LHCN-M2 (cell line): Measurements from ENCODE around the gene ZNF563. TPM values are rescaled to one million over a fixed set of nuclear protein-coding genes. Genes with fewer than 3 reads are reported as not detected.
A peak's percentile ranks its signal among the peaks of the same experiment; 100 is the strongest.
"Not testable (repeated sequence)": the region's sequence is repeated elsewhere in the genome, so short reads cannot be mapped to it uniquely, and the experiment has no call there.

ENCODE experiments used
- DNase-seq: peaks from one replicate; pipeline ENCODE4 v3.0.0-alpha.2; 2012; ENCODE audit warnings: low read depth
- polyA plus RNA-seq: library from polyadenylated mRNA; unstranded; fragments of >200 nt; gene quantifications from one replicate; pipeline ENCODE4 v1.2.1, GENCODE V29; 2012; ENCODE audit warnings: missing spikeins
- total RNA-seq: library from RNA; depleted of rRNA; stranded (reverse); fragments of >200 nt; gene quantifications from 2 replicates; pipeline ENCODE4 v1.2.3, GENCODE V29; 2014; rRNA removed

The ZNF563 gene
- 4.8 and 6.4 TPM in 2 replicates for total RNA-seq
- polyA plus RNA-seq: 2.0 TPM

GRCh38 chr19:12333162-12334159, at the start of gene ZNF563:
TSS of gene ZNF563 (minus strand) at chr19:12333633. CDS start at chr19:12333482, 151 bp downstream.
- DNase-seq: peak; percentile 93

GRCh38 chr19:12380444-12380737, 47.0 kb upstream of the ZNF563 start:
- no peak for DNase-seq

DNA sequence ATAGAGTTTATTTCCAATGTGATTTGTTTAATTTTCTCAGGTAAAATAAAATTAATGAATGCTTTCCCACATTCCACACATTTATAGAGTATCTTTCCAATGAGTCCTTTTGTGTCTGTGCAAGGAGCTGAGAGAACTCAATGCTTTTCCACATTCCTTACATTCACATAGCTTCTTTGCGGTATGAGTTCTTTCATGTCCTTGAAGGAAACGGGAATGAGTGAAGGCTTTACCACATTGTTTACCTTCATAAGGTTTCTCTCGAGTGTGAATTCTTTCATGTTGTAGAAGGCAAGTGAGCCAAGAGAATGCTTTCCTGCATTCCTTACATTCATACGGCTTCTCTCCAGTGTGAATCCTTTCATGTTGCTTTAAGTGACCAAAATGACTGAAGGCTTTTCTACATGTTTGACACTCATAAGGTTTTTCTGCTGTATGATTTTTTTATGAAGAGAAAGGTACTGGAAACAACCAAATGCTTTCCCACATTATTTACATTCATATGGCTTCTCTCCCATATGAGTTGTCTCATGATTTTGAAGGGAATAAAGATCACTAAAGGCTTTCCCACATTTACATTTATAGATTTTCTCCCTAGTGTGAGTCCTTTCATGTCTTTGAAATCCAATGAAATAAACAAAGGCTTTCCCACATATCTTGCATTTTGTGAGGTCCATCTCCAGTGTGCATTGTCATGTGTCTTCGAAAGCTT, 46.5 kb upstream of the ZNF563 start:
- DNase-seq: no peak

DNA sequence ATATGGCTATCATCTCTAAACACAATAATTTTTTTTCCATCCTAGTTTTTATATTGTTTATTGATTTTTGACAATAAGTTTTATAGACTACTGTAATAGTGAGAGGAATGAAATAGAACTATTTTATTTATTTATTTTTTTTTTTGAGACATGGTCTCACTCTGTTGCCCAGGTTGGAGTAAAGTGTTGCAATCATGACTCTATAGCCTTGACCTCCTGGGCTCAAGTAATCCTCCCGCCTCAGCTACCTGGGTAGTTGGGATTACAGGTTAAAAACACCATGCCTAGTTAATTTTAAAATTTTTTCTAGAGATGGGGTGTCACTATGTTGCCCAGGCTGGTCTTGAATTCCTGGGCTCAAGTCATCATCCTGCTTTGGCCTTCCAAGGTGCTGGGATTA, 40.6 kb upstream of the ZNF563 start:
- DNase-seq: no peak

- DNase-seq: peak; percentile 98
Observed at GRCh38 chr19:12365236-12366162, 32.1 kb upstream of the ZNF563 start, which contains the start of gene ZNF442. TSS of gene ZNF442 (minus strand) at chr19:12365683. CDS start at chr19:12363631, 2,052 bp downstream.

DNA sequence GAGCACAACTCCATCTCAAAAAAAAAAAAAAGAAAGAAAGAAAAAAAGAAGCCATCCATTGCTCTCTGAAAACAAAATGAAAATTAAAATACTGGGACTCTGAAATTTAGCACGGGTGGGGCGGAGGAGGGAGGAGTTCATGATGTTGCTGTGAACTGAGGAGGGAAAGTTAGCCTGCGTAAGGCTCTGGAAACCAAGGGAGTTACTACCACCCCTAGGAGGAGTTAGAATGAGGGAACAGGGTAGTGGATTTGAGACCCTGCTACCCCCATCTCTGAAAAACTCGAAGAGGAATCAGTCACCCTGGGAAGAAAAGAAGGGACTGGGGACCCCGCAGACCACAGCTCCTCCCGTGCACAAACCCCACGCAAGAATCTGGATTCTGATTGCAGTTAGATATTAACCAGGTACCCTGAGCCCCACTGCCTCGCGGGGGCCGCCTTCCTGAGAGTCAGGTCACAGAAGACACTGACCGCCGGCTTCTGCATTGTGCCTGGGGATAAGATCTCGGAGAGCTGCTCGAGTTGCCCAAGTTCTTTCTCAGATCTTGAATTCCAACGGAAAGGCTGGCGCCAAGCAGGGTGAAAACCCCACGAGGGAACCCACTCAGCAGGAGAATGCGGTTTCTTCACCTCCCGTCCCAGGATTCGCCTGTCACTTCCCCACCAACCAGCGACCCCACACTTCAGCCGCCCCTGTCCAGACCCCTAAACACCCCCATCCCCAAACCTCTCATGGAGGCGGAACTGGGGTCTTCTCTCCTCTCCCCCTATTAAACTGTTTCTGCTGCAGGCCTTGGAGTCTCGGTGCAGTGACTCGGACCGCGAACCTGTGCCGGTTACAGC, 31.2 kb upstream of the ZNF563 start:
- DNase-seq: peak; percentile 25

DNA sequence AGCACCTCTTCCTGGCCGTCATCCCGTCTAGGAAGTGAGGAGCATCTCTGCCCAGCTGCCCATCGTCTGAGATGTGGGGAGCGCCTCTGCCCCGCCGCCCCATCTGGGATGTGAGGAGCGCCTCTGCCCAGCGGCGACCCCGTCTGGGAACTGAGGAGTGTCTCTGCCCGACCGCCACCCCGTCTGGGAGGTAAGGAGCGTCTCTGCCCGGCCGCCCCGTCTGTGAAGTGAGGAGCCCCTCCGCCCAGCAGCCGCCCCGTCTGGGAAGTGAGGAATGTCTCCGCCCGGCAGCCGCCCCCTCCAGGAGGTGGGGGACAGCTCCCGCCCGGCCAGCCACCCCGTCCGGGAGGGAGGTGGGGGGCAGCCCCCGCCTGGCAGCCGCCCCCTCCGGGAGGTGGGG, 28.8 kb upstream of the ZNF563 start:
- not testable (repeated sequence) for DNase-seq

- DNase-seq: no peak
Observed at GRCh38 chr19:12353375-12353774, 19.9 kb upstream of the ZNF563 start.

GRCh38 chr19:12350890-12351197, 17.4 kb upstream of the ZNF563 start:
- DNase-seq: no peak

DNA sequence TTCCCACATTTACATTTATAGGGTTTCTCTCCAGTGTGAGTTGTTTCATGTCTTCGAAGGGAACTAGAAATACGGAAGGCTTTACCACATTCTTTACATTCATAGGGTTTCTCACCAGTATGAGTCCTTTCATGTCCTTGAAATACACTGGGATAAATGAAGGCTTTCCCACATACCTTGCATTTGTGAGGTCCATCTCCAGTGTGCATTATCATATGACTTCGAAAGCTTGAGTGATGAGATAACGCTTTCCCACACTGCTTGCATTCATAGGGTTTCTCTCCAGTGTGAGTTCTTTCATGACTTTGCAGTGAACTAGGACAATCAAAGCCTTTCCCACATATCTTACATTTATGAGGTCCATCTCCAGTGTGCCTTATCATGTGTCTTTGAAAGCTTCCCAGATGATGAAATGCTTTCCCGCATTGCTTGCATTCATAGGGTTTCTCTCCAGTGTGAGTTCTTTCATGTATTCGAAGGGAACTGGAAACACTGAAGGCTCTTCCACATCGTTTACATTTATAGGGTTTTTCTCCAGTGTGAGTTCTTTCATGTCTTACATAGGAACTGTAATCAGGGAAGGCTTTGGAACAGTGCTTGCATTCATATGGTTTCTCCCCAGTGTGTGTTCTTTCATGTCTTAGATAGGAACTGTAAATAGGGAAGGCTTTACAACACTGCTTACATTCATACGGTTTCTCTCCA, 16.9 kb upstream of the ZNF563 start:
- no peak for DNase-seq

DNA sequence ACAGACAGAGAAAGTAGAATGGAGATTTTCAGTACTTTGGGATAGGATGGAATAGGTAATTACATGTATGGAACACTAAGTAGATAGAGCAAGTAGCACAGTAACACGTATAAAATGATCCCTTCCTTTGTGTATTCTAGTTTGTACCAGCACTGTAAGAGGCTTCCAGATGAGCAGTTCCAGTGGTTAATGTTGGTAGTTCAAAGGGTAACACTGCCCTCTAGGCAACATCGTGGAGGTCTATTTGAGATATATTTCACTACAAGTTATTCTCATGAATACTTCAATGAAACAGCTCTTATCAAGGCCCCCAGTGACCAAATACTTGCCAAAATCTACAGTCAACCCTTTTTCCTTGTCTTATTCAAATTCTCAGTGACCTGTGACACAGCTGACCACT, 13.5 kb upstream of the ZNF563 start:
- no peak for DNase-seq

GRCh38 chr19:12345197-12345596, 11.8 kb upstream of the ZNF563 start:
- no peak for DNase-seq

GRCh38 chr19:12331211-12331941, 2.1 kb downstream of the ZNF563 start:
- no peak for DNase-seq

GRCh38 chr19:12330340-12330739, 3.1 kb downstream of the ZNF563 start:
- DNase-seq: no peak

- DNase-seq: no peak
Observed at GRCh38 chr19:12325690-12326089, 7.7 kb downstream of the ZNF563 start.

- DNase-seq: no peak
Observed at GRCh38 chr19:12318782-12319413, 14.5 kb downstream of the ZNF563 start.

- DNase-seq: no peak
Observed at GRCh38 chr19:12314553-12314952, 18.9 kb downstream of the ZNF563 start.

- DNase-seq: not testable (repeated sequence)
Observed at GRCh38 chr19:12308891-12309290, 24.5 kb downstream of the ZNF563 start.

- DNase-seq: no peak
Observed at GRCh38 chr19:12295191-12295590, 38.2 kb downstream of the ZNF563 start.
